ENCODE data around the gene KRTAP10-12.

Gene KRTAP10-12

GRCh38 chr21:44709426-44710293, 12.7 kb downstream of the KRTAP10-12 start:
- Mint-ChIP-seq H3K9me3 (peaks cover 6% of the 10 kb centered on the region), H3K27ac (no peak overlapping the region)

GRCh38 chr21:44710294-44710665, 13.3 kb downstream of the KRTAP10-12 start:
- Mint-ChIP-seq H3K36me3 (ENCODE audit: low read depth) (peaks cover 4% of the 10 kb centered on the region), H3K27me3 (ENCODE audit: low read depth) (peaks cover 92% of the 10 kb centered on the region), H3K27ac (no peak overlapping the region), H3K4me1 (ENCODE audit: low read depth) (peaks cover 18% of the 10 kb centered on the region), H3K9me3 (peaks cover 6% of the 10 kb centered on the region), H3K4me3 (no peak overlapping the region)

More at GRCh38 chr21:44709426-44710293, 12.7 kb downstream of the KRTAP10-12 start:
- Mint-ChIP-seq H3K27me3 (ENCODE audit: low read depth) (peaks cover 92% of the 10 kb centered on the region), H3K36me3 (ENCODE audit: low read depth) (peaks cover 7% of the 10 kb centered on the region), H3K4me1 (ENCODE audit: low read depth) (peaks cover 12% of the 10 kb centered on the region), H3K4me3 (no peak overlapping the region)

- Mint-ChIP-seq H3K4me1 (ENCODE audit: low read depth) (peaks cover 17% of the 10 kb centered on the region), H3K4me3 (no peak overlapping the region), H3K27ac (no peak overlapping the region), H3K9me3 (peaks cover 3% of the 10 kb centered on the region), H3K36me3 (ENCODE audit: low read depth) (peaks cover 4% of the 10 kb centered on the region), H3K27me3 (ENCODE audit: low read depth) (peaks cover 92% of the 10 kb centered on the region)
Measured at GRCh38 chr21:44710756-44711326, 13.9 kb downstream of the KRTAP10-12 start.

- H3K27me3 Mint-ChIP-seq (ENCODE audit: low read depth) = peaks cover 92% of the 10 kb centered on the region
- H3K4me3 Mint-ChIP-seq = no peak within 1 kb of the TSS
- peaks cover 3% of the 10 kb centered on the region for H3K36me3 Mint-ChIP-seq (ENCODE audit: low read depth)
- H3K9me3 Mint-ChIP-seq = no peaks in the 10 kb centered on the region
- H3K27ac Mint-ChIP-seq = no peak within 1 kb of the TSS
- peaks cover 16% of the 10 kb centered on the region for H3K4me1 Mint-ChIP-seq (ENCODE audit: low read depth)
Measured at GRCh38 chr21:44711327-44712202, 14.6 kb downstream of the KRTAP10-12 start, which contains the start of gene TSPEAR. Gene TSPEAR, minus strand, starts transcription at chr21:44711572. Its CDS starts 58 bp downstream, at chr21:44711514.

- H3K36me3 Mint-ChIP-seq (ENCODE audit: low read depth) = peaks cover 3% of the 10 kb centered on the region
- H3K4me1 Mint-ChIP-seq (ENCODE audit: low read depth) = peaks cover 16% of the 10 kb centered on the region
- no peaks in the 10 kb centered on the region for H3K9me3 Mint-ChIP-seq
- no peak overlapping the region for H3K27ac Mint-ChIP-seq
- H3K4me3 Mint-ChIP-seq = no peak overlapping the region
- H3K27me3 Mint-ChIP-seq (ENCODE audit: low read depth) = peaks cover 91% of the 10 kb centered on the region
Measured at GRCh38 chr21:44712203-44713028, 15.4 kb downstream of the KRTAP10-12 start.

- Mint-ChIP-seq H3K27me3 (ENCODE audit: low read depth) (peaks cover 91% of the 10 kb centered on the region), H3K27ac (no peak overlapping the region), H3K4me3 (no peak overlapping the region), H3K9me3 (no peaks in the 10 kb centered on the region), H3K36me3 (ENCODE audit: low read depth) (peaks cover 3% of the 10 kb centered on the region), H3K4me1 (ENCODE audit: low read depth) (peaks cover 16% of the 10 kb centered on the region)
Measured at GRCh38 chr21:44713130-44713529, 16.2 kb downstream of the KRTAP10-12 start.

- no peaks in the 10 kb centered on the region for H3K9me3 Mint-ChIP-seq
Measured at GRCh38 chr21:44713846-44714245, 16.9 kb downstream of the KRTAP10-12 start.

GRCh38 chr21:44714905-44715304, 17.9 kb downstream of the KRTAP10-12 start:
- H3K9me3 Mint-ChIP-seq = no peaks in the 10 kb centered on the region
- peaks cover 3% of the 10 kb centered on the region for H3K36me3 Mint-ChIP-seq (ENCODE audit: low read depth)
- no peak overlapping the region for H3K4me3 Mint-ChIP-seq
- peaks cover 11% of the 10 kb centered on the region for H3K4me1 Mint-ChIP-seq (ENCODE audit: low read depth)
- no peak overlapping the region for H3K27ac Mint-ChIP-seq
- peaks cover 91% of the 10 kb centered on the region for H3K27me3 Mint-ChIP-seq (ENCODE audit: low read depth)

More at GRCh38 chr21:44713846-44714245, 16.9 kb downstream of the KRTAP10-12 start:
- Mint-ChIP-seq H3K27ac (no peak overlapping the region), H3K36me3 (ENCODE audit: low read depth) (peaks cover 3% of the 10 kb centered on the region), H3K4me1 (ENCODE audit: low read depth) (peaks cover 16% of the 10 kb centered on the region), H3K4me3 (no peak overlapping the region), H3K27me3 (ENCODE audit: low read depth) (peaks cover 91% of the 10 kb centered on the region)

- no peak overlapping the region for H3K27ac Mint-ChIP-seq
Measured at GRCh38 chr21:44716984-44717383, 20.0 kb downstream of the KRTAP10-12 start.

GRCh38 chr21:44718093-44718492, 21.1 kb downstream of the KRTAP10-12 start:
- peaks cover 3% of the 10 kb centered on the region for H3K36me3 Mint-ChIP-seq (ENCODE audit: low read depth)
- no peak overlapping the region for H3K27ac Mint-ChIP-seq
- H3K4me1 Mint-ChIP-seq (ENCODE audit: low read depth) = peaks cover 10% of the 10 kb centered on the region
- H3K27me3 Mint-ChIP-seq (ENCODE audit: low read depth) = peaks cover 88% of the 10 kb centered on the region
- H3K4me3 Mint-ChIP-seq = no peak overlapping the region
- no peaks in the 10 kb centered on the region for H3K9me3 Mint-ChIP-seq

More at GRCh38 chr21:44716984-44717383, 20.0 kb downstream of the KRTAP10-12 start:
- no peaks in the 10 kb centered on the region for H3K9me3 Mint-ChIP-seq
- H3K4me1 Mint-ChIP-seq (ENCODE audit: low read depth) = peaks cover 6% of the 10 kb centered on the region
- H3K4me3 Mint-ChIP-seq = no peak overlapping the region
- H3K27me3 Mint-ChIP-seq (ENCODE audit: low read depth) = peaks cover 89% of the 10 kb centered on the region
- peaks cover 3% of the 10 kb centered on the region for H3K36me3 Mint-ChIP-seq (ENCODE audit: low read depth)

- Mint-ChIP-seq H3K4me3 (no peak overlapping the region), H3K4me1 (ENCODE audit: low read depth) (peaks cover 12% of the 10 kb centered on the region), H3K27me3 (ENCODE audit: low read depth) (peaks cover 87% of the 10 kb centered on the region), H3K9me3 (no peaks in the 10 kb centered on the region), H3K36me3 (ENCODE audit: low read depth) (peaks cover 3% of the 10 kb centered on the region), H3K27ac (no peak overlapping the region)
Measured at GRCh38 chr21:44718571-44718970, 21.6 kb downstream of the KRTAP10-12 start.

GRCh38 chr21:44720170-44720569, 23.2 kb downstream of the KRTAP10-12 start:
- Mint-ChIP-seq H3K27ac (no peak overlapping the region), H3K4me3 (no peak overlapping the region), H3K9me3 (no peaks in the 10 kb centered on the region), H3K4me1 (ENCODE audit: low read depth) (peaks cover 6% of the 10 kb centered on the region), H3K36me3 (ENCODE audit: low read depth) (peaks cover 3% of the 10 kb centered on the region), H3K27me3 (ENCODE audit: low read depth) (peaks cover 81% of the 10 kb centered on the region)

GRCh38 chr21:44722731-44723130, 25.8 kb downstream of the KRTAP10-12 start:
- peaks cover 72% of the 10 kb centered on the region for H3K27me3 Mint-ChIP-seq (ENCODE audit: low read depth)
- H3K4me1 Mint-ChIP-seq (ENCODE audit: low read depth) = peaks cover 6% of the 10 kb centered on the region
- no peaks in the 10 kb centered on the region for H3K36me3 Mint-ChIP-seq (ENCODE audit: low read depth)
- H3K4me3 Mint-ChIP-seq = no peak overlapping the region
- no peak overlapping the region for H3K27ac Mint-ChIP-seq
- H3K9me3 Mint-ChIP-seq = no peaks in the 10 kb centered on the region
